ENCODE data around the gene DGCR8.
"Not testable (repeated sequence)": the region's sequence is repeated elsewhere in the genome, so short reads cannot be mapped to it uniquely, and the experiment has no call there.

Gene DGCR8

DNA sequence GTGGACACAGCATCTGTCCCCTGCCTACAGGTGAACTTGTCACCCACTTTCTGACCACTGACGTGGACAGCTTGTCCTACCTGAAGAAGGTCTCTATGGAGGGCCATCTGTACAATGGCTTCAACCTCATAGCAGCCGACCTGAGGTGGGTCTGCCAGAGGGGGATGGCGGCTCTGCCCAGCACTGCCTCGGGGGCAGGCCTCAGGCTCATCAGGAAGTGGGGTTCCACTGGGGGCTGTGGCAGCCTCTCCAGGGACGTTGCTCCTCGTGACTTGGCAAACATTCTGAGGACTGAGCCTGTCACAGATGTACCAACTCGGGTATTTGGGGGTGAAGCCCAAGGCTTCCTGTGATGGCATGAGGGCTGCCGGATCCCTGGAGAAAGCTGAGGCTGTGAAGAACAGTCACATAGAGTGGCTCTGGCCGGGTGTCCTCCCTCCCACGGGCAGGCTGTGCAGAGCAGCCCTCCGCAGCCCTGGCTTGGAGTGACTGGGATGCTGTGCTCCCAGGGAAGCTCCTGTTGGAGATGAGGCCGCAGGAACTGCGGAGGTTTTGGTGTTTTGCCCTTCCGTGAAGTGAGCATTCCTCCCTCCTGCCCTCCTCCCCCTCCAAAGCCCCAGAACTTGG, 26.5 kb upstream of the DGCR8 start:
- no peak for DNase-seq

DNA sequence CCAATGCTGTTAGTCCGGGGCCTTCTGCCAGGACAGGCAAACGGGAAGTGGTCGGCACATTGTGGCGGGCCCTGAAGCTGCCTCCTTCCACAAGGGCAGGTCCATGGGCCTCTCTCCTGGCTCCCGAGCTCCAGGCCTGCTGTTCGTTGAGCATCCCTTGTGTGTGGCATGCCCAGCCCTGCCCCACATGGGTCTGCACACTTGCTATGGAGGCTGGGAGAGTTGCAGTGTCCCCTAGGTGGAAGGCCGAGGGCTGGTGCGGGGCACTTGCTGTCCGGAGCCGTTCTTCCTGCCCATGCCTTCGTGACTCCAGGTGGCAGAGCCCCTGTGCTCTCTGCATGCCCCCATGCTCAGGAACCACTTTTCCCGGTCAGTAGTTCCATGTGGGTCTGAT, 26.0 kb upstream of the DGCR8 start:
- no peak for DNase-seq

DNA sequence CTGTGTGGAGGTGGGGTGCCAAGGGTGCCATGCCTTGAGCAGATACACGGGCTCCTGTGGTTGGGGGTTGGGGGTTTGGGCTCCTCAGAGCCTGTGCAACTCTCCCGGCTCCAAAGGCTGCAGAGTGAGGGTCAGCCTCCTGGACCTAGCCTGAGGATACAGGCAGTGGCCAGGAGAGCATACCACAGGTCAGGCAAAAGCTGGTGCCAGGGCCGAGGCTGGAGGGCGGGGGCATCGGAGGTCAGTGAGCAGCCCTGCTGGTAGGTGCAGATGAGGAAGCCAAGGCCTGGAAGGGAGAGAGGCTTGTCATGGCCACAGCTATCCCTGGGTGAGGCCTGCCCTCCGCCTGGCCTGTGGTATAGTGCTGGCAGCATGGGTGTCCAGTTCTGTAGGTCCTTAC, 25.6 kb upstream of the DGCR8 start:
- DNase-seq: no peak

DNA sequence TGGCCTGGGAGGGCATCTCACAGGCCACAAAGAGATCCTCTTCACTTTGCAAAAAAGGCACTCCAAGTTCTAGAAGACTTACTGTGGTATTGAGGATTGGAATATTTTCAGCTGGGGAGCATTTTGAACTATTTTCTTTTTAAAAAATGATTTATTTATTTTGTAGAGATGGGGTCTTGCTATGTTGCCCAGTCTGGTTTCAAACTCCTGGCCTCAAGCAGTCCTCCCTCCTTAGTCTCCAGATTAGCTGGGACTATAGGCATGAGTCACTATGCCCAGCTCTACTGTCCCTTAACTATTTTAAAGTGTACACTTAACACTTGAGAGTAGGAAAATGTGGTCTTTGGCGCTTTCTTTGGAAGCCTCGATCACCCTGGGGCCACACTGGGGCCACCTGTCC, 24.9 kb upstream of the DGCR8 start:
- DNase-seq: no peak

DNA sequence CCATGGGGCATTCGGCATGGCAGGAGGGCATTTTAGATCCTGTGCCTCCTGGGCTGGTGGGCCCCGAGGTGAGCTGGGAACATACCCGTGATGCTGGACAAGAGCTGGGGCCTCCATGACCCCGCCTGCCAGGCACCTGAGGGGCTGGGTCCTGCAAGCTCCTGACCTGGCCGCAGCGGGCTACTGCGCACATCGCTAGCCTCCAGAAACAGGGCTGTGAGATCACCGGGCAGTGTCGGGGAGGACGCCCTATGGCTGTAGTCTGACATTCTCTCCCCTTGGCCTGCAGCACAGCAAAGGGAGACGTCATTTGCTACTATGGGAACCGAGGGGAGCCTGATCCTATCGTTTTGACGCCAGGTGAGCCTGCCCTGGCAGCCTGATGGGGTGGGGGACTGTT, 24.4 kb upstream of the DGCR8 start:
- DNase-seq: no peak

DNA sequence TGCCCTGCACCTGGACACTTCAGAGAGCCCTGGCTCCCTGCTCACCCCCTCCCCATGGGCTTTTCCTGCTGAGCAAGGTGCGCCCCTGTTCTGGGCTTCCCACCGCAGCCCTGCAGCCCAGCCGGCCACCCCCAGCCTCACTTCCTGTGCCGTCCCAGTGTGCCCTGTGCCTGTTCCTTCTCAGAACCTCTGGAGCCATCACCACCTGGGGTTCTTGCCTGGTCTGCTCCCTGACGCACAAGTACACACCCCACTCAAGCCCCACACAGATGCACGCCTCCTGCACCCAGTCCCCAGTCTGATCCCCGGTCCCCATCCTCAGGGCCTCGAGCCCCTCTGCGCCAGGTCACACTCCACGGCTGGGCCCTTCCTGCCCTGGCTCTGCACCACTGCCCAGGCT, 23.9 kb upstream of the DGCR8 start:
- DNase-seq: no peak

DNA sequence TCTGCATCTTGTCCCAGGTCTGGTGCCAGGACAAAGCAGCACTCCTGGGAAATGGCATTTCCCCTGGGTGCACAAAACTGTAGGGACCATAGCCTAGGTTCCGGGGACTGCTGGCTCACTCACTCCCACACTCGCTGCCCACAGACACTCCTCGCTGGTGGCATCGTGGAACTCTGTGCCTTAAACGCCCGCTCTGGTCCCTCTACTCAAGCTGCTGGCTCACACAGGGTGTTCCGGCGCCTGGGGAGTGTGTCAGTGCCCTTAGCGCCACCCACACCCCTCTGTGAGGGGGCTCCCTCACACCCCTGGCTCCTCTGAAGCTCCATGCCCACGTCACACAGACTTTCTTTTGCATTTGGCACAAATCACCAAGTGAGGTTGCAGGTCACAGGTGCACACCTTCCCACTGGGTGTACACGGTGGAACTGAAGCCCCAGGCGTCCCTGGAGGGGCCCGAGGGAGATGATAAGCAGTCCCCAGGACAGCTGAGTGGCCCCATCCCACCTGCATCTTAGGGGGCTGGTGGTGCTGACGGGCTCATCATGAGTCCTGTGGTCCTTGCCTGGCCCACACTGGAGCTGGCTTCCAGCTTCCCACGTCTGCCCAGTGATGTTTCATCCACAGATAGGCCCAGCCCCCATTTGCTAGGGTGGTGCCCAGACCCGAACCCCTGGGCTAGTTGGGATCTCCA, 23.2 kb upstream of the DGCR8 start:
- no peak for DNase-seq

DNA sequence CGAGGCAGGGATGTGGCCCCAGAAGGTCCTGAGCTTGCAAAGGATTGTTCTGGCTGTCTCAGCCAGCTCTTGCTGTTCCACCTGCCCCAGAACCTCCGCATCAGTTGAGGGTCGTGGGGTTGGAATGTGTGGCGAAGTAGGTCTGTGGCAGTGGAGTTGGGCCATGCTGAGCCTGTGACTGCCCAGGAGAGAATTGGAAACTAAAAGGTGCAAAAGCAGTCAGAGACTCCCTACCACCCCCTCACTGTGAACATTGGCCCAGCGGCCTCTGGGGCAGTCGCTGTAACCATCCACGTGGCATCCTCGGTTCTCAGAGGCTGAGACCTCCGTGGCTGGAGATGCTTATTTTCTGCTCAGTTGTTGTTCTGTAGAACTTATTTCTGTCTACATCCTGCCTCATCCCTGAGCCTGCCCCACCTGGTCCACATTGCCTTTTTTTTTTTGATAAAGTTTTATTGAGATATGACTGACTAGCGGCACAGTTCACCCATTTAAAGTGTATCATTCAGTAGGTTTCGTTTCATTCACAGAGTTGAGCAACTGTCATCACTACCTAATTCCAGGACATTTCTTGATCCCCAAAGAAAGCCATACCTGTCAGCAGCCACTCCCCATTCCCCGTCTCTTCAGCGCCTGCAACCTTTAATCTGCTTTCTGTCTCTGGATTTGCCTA, 22.3 kb upstream of the DGCR8 start:
- no peak for DNase-seq

DNA sequence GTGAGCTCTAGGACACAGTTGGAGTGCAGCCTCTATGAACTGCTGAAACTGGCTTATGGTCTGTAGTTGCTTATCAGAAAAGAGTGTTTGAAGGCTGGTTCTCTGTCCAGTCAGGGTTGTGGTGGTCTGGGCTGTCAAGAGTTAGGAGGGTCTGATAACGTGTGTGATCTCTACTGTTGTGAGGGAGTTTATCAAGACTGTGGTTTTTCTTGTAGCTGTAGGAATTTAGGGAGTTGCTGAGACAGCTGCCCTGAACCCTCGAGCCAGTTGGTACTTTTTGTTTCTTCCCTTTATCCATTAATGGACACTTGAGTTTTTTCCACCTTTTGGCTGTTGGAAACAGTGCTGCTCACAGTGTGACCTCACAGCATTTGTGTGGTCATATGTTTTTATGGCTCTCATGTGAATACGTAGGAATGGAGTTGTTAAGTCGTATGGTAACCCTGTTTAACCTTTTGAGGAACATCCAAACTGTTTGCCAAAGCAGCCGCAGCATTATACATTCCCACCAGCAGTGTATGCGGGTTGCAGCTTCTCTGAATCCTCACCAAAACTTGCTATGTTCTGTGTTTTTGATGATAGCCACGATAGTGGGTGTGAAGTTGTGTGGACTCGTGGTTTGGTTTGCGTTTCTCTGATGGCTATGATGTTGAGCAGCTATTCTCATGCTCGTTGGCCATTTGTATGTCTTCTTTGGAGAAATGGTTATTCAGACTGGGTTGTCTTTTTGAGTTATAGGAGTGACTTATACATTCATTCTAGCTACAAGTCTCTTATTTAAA, 20.9 kb upstream of the DGCR8 start:
- DNase-seq: no peak

DNA sequence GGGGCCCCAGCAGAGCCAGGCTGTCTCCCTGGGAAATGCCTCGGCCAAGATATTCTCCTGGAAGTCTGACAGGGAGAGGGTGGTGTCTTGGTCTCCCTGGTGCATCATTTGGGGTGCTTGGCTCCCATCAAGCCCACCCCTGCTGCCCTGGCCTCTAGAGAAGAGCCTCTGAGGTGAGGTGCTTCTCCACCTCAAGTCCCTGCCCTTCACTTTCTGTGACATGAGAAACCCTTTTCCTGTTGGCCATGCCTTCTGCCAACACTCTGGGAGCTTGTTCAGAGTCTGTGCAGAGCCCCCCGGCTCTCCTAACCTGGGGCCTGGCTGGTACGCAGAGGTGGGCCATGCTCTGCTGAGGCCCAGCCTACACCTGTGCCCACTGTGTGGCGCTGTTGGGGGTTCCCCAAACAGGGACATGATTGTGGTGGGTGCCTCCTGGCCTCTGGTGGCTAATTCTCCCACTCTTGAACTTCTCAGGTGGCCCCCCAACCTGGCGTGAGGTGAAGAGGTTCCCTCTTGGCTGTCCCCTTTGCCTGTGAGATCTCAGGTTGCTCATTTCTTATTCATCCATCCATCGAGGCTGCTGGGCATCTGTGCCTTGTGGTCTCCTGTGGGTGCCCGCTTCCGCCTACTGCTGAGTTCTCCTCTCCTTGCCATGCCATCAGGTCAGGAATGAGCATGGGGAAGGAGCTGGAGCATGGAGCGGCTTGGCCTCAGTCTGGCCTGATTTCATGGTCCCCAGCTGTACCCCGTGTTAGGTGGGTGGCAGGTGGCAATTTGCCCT, 19.2 kb upstream of the DGCR8 start:
- DNase-seq: no peak

DNA sequence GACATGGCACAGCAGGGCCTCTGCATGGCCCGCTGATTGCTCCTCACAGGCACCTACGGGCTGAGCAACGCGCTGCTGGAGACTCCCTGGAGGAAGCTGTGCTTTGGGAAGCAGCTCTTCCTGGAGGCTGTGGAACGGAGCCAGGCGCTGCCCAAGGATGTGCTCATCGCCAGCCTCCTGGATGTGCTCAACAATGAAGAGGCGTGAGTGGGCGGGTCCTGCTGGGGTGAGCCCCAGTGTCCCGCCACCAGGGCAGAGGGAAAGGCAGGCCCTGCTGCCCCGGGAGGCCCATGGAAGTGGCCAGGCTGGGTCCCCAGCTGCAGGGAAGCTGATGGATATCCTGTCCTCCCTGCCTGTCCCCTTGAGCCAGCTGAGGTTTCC, 18.6 kb upstream of the DGCR8 start:
- no peak for DNase-seq

DNA sequence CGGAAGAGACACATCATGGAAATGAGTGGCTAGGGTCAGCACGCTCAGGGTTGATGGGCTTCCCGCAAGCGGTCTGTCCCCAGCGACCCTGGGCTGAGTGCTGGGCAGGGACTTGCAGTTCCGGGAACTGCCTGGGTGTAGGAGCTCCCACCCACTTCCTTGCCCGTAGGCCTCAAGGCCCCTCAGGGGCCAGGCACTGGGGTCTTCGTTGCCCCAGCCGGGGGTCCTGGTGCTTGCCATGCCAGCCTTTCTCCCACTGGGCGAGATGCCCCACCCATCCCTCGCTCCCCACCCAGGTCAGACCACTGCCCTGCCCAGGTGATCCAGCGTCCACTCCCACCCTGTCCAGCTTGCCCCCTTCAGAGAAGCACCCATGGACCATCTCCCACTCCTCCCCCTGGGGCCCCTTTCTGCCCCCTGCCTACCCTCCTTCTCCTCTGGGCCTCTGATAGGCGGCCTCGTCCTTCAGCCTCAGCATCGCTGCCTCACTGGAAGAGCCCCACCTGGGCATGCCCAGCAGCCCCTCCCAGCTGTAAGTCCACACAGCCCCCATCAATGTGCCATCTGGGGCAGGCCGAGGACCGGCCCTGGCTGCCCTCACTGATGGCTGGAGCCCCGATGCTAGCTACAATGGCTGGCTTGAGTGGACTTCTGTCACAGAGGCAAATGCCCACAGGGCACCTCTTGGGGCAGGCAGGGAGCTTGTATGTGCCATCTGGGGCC, 17.8 kb upstream of the DGCR8 start:
- no peak for DNase-seq

DNA sequence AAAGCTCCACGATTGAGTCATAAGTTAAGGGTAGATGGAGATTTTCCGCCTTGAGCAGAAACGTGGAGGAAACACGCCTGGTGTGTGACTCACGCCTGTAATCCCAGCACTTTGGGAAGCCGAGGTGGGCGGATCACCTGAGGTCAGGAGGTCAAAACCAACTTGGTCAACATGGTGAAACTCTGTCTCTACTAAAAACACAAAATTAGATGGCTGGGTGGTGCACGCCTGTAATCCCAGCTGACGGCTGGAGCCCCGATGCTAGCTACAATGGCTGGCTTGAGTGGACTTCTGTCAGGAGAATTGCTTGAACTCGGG, 17.3 kb upstream of the DGCR8 start:
- DNase-seq: no peak

DNA sequence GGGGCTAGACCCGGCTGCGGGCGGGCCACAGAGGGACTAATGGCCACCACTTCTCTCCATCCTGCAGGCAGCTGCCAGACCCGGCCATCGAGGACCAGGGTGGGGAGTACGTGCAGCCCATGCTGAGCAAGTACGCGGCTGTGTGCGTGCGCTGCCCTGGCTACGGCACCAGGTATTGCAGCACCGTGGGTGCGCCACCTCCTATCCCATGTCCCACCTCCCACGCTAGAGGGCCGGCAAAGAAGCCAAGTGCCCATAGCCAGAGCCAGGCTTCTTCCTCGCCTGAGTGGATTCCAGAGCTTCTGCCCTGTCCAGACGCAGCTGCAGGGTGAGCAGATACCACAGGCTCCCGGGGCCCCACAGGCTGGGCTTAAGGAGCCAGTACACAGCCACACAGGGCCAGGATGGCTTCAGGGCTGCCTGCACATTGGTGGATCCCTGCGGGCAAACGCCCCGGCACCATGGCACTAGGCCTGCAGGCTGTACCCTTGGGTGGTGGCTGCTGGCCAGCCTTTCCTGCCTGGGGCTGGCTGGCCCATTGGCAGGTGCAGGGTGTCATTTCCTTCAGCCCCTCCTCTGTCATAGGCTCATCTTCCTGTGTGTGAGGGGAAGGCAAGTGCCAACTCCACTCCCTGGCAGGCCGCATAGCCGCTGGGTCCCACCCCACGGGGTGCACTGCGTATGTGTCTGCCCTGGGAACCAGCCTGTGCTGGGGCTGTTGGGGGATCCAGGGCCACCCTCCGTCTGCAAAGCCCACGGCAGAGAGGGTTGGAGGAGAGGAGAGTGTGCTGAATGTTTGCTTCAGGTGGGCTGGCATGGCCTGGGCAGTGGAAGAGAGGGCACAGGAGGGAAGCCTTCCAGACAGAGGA, 16.5 kb upstream of the DGCR8 start:
- no peak for DNase-seq

DNA sequence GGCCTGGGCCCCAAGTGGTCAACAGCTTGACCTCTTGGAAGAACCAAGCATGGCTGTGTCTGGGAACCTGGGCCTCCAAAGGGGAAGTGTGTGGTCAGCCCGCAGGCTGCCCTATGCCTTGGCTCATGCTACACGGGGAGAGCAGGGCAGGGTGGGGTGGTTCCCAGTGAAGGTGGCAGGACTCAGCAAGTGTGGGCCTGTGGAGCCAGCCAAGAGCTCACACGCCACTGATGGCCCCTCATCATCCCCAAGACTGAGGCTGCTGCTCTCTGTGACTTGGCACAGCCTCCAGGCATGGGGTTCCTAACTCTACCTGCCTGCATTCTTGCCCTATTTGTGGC, 15.9 kb upstream of the DGCR8 start:
- no peak for DNase-seq

DNA sequence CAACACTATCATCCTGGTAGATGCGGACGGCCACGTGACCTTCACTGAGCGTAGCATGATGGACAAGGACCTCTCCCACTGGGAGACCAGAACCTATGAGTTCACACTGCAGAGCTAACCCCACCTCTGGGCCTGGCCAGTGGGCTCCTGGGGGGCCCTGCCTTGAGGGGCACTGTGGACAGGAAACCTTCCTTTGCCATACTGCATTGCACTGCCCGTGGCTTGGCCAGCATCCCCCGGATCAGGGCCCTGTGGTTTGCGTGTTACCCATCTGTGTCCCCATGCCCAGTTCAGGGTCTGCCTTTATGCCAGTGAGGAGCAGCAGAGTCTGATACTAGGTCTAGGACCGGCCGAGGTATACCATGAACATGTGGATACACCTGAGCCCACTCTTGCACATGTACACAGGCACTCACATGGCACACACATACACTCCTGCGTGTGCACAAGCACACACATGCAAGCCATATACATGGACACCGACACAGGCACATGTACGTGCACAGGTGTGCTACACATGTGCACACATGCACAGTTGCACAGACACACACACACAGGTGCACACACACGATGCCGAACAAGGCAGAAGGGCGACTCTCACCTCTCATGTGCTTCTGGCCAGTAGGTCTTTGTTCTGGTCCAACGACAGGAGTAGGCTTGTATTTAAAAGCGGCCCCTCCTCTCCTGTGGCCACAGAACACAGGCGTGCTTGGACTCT, 15.3 kb upstream of the DGCR8 start:
- no peak for DNase-seq

DNA sequence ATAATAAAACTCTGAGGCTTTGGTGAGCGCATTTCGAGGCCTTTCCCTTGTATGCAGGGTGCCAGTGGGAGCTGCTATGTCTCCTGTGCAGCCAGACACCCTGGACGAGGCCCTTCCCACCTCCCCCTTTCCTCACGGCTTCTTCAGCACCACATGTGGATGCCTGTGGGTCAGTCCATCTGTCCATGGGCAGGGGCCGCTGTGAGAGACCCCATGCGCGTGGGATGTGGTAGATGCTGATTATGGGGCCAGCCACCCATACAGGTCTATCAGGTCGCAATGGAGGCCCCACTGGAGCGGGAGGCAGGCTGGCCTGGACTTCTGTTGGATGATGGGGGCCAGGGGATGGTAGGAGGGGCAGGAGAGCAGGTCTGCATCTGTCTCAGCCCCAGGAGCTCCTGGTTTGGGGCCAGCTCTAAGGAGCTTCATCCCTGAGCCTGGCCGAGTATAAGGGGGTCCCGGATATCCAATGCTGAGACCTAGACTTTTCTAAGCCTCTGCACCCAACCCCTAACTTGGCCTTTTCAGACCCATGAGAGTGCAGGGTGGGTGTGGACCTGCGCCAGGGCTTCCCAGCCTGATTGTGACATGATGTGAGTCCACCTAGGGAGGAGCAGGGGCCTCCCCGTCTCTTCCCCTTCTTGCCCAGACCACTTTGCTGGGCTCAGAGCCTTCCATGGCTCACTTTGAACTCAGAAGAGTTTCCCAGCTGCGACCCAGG, 14.0 kb upstream of the DGCR8 start:
- DNase-seq: no peak

DNA sequence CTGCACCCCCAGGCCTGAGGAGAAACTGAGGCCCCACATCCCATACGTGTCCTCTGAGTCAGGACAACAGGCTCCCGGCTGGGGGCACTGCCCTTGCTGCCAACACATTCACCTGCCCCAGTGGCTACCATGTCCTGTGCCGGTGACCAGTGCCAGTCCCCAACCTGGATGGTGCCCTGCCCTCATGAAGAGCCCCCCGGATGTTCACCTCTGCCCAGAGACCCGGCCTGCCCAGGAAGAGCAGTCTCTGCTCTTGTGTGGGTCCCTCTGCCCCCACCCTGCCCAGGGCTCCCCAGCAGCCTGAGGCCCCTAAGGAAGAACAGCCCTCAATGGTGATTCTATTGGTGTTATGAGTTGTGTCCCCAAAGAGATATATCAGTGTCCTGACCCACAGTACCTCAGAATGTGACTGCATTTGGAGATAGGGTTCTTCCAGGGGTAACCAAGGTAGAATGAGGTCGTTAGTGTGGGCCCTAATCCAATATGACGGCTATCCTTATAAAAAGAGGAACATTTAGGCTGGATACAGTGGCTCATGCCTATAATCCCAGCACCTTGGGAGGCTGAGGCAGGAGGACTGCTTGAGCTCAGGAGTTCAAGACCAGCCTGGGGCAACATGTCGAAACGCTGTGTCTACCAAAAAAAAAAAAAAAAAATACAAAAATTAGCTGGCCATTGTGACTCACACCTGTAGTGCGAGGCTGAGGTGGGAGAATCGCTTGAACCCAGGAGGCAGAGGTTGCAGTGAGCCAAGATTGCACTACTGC, 13.2 kb upstream of the DGCR8 start:
- DNase-seq: no peak

DNA sequence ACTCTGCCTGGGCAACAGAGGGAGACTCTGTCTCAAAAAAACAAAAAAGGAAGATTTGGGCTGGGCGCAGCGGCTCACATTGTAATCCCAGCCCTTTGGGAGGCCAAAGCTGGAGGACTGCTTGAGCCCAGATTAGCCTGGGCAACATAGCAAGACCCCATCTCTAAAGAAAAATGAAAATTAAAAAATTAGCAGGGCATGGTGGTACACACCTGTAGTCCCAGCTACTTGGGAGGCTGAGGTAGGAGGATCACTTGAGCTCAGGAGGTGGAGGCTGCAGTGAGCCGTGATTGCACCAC, 12.7 kb upstream of the DGCR8 start:
- not testable (repeated sequence) for DNase-seq

DNA sequence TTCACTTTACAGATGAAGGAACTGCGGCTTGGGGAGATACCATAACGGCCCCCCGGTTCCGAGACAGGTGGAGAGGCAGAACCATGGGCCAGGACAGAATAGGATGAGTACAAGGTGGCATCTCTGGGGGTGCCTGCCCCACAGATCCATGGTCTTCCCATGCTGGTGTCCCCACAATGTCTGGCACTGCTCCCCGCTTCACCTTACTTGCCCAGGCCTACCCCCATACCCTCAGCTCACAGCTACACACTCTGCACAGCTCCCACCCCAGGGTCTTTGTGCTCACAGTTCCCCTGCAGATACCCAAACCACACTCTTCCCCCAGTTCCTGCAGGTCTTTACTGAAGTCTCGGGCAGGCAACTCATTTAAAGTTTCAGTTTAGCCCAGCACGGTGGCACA, 11.4 kb upstream of the DGCR8 start:
- DNase-seq: no peak

Measured in DMS 273 treated with DMSO at 0.1 percent for 48 hours (cell line).